GM21390 (cell line): Measurements from ENCODE around the gene R3HDM2.
"Not testable (repeated sequence)": the region's sequence is repeated elsewhere in the genome, so short reads cannot be mapped to it uniquely, and the experiment has no call there.

Source experiments
- ATAC-seq: cut with Tn5 transposase; IDR thresholded peaks from one replicate; pipeline ENCODE4 v1.9.1; 2021; ENCODE audit not compliant: unreplicated experiment

The R3HDM2 gene

GRCh38 chr12:57276233-57276632 lies 154.6 kb downstream of the R3HDM2 start:
- not testable (repeated sequence) for ATAC-seq

GRCh38 chr12:57273516-57273915 lies 157.3 kb downstream of the R3HDM2 start:
- no peak for ATAC-seq

GRCh38 chr12:57272337-57273151 lies 158.3 kb downstream of the R3HDM2 start:
- ATAC-seq: no peak

- ATAC-seq: no peak
Observed at GRCh38 chr12:57270966-57271470, 159.8 kb downstream of the R3HDM2 start.

- ATAC-seq: no peak
Observed at GRCh38 chr12:57268264-57268663, 162.6 kb downstream of the R3HDM2 start.

GRCh38 chr12:57266681-57267080 lies 164.2 kb downstream of the R3HDM2 start:
- ATAC-seq: no peak

- no peak for ATAC-seq
Observed at GRCh38 chr12:57263096-57263495, 167.7 kb downstream of the R3HDM2 start.

- ATAC-seq: no peak
Observed at GRCh38 chr12:57262126-57262822, 168.6 kb downstream of the R3HDM2 start.

GRCh38 chr12:57261428-57261865 lies 169.4 kb downstream of the R3HDM2 start:
- no peak for ATAC-seq

- ATAC-seq: no peak
Observed at GRCh38 chr12:57260366-57260765, 170.5 kb downstream of the R3HDM2 start.

GRCh38 chr12:57258977-57259970 lies 171.6 kb downstream of the R3HDM2 start:
- ATAC-seq: no peak

GRCh38 chr12:57255916-57256315 lies 174.9 kb downstream of the R3HDM2 start:
- ATAC-seq: no peak

GRCh38 chr12:57254506-57255280 lies 176.2 kb downstream of the R3HDM2 start:
- no peak for ATAC-seq

GRCh38 chr12:57250956-57251355 lies 179.9 kb downstream of the R3HDM2 start, which contains the start of gene STAC3:
STAC3 (minus strand) TSS chr12:57251187; CDS start chr12:57249636, 1,551 bp downstream.
- no peak for ATAC-seq

- ATAC-seq: no peak
Observed at GRCh38 chr12:57250541-57250940, 180.3 kb downstream of the R3HDM2 start.

GRCh38 chr12:57248934-57249742 lies 181.7 kb downstream of the R3HDM2 start:
- ATAC-seq: no peak

- no peak for ATAC-seq
Observed at GRCh38 chr12:57247041-57247440, 183.8 kb downstream of the R3HDM2 start.

- no peak for ATAC-seq
Observed at GRCh38 chr12:57244312-57244696, 186.5 kb downstream of the R3HDM2 start.
